Keratinocyte (primary cell): Measurements from ENCODE around the gene BMPER. TPM values are rescaled to one million over a fixed set of nuclear protein-coding genes. Genes with fewer than 3 reads are reported as not detected.

Experiments used
- DNase-seq: peaks from one replicate; pipeline ENCODE4 v3.0.0-alpha.2; 2011; ENCODE audit warnings: low read depth, missing footprints, low spot score
- FAIRE-seq: peaks from 2 replicates; lab custom pipeline; 2011; peaks lifted over from hg19 to GRCh38; lab: Jason Lieb, UNC
- H2AFZ ChIP-seq: 2 replicates; pipeline ENCODE4 v1.6.0; 2012; ENCODE audit warnings: low read length, control low read depth, inconsistent platforms; ENCODE audit not compliant: control insufficient read depth
- H3K27ac ChIP-seq: 2 replicates; pipeline ENCODE4 v1.5.1; 2011; ENCODE audit warnings: low read length; ENCODE audit not compliant: control insufficient read depth, insufficient read depth
- H3K27me3 ChIP-seq: 3 replicates; pipeline ENCODE4 v1.6.0; 2011; ENCODE audit warnings: low read length; ENCODE audit not compliant: control insufficient read depth, insufficient read depth; ENCODE audit errors: extremely low read depth
- H3K36me3 ChIP-seq, 2 experiments: 2 replicates in 1 of 2; 3 replicates in 1 of 2; pipeline ENCODE4 v1.5.1; 2011; ENCODE audit warnings: low read length in 2 of 2, mild to moderate bottlenecking in 1 of 2; ENCODE audit not compliant: control insufficient read depth in 2 of 2, insufficient read depth in 2 of 2; ENCODE audit errors: extremely low read depth in 1 of 2
- H3K4me1 ChIP-seq: 3 replicates; pipeline ENCODE4 v1.5.1; 2011; ENCODE audit warnings: low read length; ENCODE audit not compliant: control insufficient read depth, insufficient read depth; ENCODE audit errors: extremely low read depth
- H3K4me2 ChIP-seq: 3 replicates; pipeline ENCODE4 v1.6.0; 2011; ENCODE audit warnings: low read depth, low read length; ENCODE audit not compliant: control insufficient read depth, insufficient read depth; ENCODE audit errors: extremely low read depth
- H3K4me3 ChIP-seq, 3 experiments: fragments of 200-600 bp in 1 of 3; sonication (generic) in 1 of 3; 2 replicates in 2 of 3; 3 replicates in 1 of 3; pipeline ENCODE4 v1.5.1; 2011 to 2016; ENCODE audit warnings: low read length in 3 of 3, mild to moderate bottlenecking in 3 of 3, control low read depth in 2 of 3, inconsistent platforms in 1 of 3, low read depth in 1 of 3, mixed read lengths in 1 of 3, mixed run types in 1 of 3, moderate library complexity in 1 of 3; ENCODE audit not compliant: control insufficient read depth in 2 of 3, insufficient read depth in 2 of 3; ENCODE audit errors: extremely low read depth in 1 of 3
- H3K79me2 ChIP-seq: 2 replicates; pipeline ENCODE4 v1.6.0; 2012; ENCODE audit warnings: low read length; ENCODE audit not compliant: control insufficient read depth, insufficient read depth
- H3K9ac ChIP-seq: 3 replicates; pipeline ENCODE4 v1.6.0; 2011; ENCODE audit warnings: low read length; ENCODE audit not compliant: control insufficient read depth, insufficient read depth; ENCODE audit errors: extremely low read depth
- H3K9me1 ChIP-seq: 3 replicates; pipeline ENCODE4 v1.6.0; 2011; ENCODE audit warnings: low read length; ENCODE audit not compliant: control insufficient read depth, insufficient read depth; ENCODE audit errors: extremely low read depth
- H3K9me3 ChIP-seq: 2 replicates; pipeline ENCODE4 v1.5.1; 2012; ENCODE audit warnings: low read depth, low read length; ENCODE audit not compliant: control insufficient read depth
- H4K20me1 ChIP-seq: 3 replicates; pipeline ENCODE4 v1.6.0; 2011; ENCODE audit warnings: low read length; ENCODE audit not compliant: control insufficient read depth, insufficient read depth; ENCODE audit errors: extremely low read depth
- EZH2 ChIP-seq: IDR thresholded peaks from one replicate; pipeline ENCODE4 v1.6.1; 2012; ENCODE audit warnings: inconsistent platforms, mild to moderate bottlenecking, low read length, moderate library complexity
- dilution Hi-C: fragments of 300-500 bp; cut with MboI; formaldehyde crosslinking; loops from one replicate; pipeline ENCODE4 v1.7.0; 2020; ENCODE audit warnings: low sequenced_read_pairs; ENCODE audit not compliant: extremely low pct_ligation_motif_present
- polyA plus RNA-seq, 5 experiments: library from polyadenylated mRNA; depleted of rRNA in 3 of 5; stranded (reverse) in 3 of 5; stranded (forward) in 1 of 5; unstranded in 1 of 5; fragments of >200 nt; gene quantifications; 1 replicate in 1 of 5; 2 replicates in 3 of 5; 3 replicates in 1 of 5; pipeline versions ENCODE4 v1.2.1 to v1.2.3, GENCODE V29; 2011 to 2012; ENCODE audit warnings: missing spikeins in 2 of 5, low read depth in 1 of 5, low replicate concordance in 1 of 5
- TF ChIP-seq, protein P1 (sequence below), 3 experiments: IDR thresholded peaks in 1 of 3; conservative IDR thresholded peaks in 1 of 3; optimal IDR thresholded peaks in 1 of 3; 2 replicates in 2 of 3; 3 replicates in 1 of 3; pipeline versions ENCODE3 to v1.5.1; 2011; ENCODE audit warnings: low read length in 3 of 3, mild to moderate bottlenecking in 3 of 3, moderate library complexity in 2 of 3, control low read depth in 1 of 3, inconsistent platforms in 1 of 3; ENCODE audit not compliant: insufficient read depth in 2 of 3; ENCODE audit errors: extremely low read depth in 1 of 3

Gene BMPER
- polyA plus RNA-seq, 1 donor (not counting 4 experiments of a cell fraction or from before 2014, with no cell fraction given): 0.67 TPM

DNA sequence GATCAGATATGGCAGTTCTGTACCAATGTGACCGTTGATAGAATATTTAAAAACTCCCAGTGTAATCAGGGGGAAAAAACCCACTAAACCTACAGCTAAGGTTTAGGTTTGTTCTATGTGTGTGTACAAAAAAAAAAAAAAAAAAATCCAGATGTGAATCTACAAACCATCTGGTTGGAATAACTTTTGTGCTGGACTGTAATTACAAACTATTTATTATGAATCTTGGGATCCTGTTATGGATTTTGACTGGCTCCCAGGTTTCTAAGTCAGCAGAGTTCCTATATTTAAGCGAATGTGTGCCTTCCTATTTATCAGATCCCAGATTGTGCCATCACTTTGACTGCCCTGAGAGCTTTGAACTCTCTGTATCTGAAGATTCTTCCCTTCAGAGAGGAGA, 29.1 kb downstream of the BMPER start:
- Histone ChIP-seq H3K27ac (no peak overlapping the region), H3K4me1 (peaks cover 16% of the 10 kb centered on the region), H2AFZ (no peak overlapping the region), H3K9me1 (no peaks in the 10 kb centered on the region), H3K9me3 (no peaks in the 10 kb centered on the region), H3K36me3 (no peaks in the 10 kb centered on the region), H3K4me3 (no peak overlapping the region), H4K20me1 (no peaks in the 10 kb centered on the region), H3K79me2 (no peaks in the 10 kb centered on the region), H3K9ac (no peak overlapping the region), H3K4me2 (no peak overlapping the region), H3K27me3 (no peaks in the 10 kb centered on the region)
- no peak for TF ChIP-seq EZH2
- TF ChIP-seq, protein P1, sequence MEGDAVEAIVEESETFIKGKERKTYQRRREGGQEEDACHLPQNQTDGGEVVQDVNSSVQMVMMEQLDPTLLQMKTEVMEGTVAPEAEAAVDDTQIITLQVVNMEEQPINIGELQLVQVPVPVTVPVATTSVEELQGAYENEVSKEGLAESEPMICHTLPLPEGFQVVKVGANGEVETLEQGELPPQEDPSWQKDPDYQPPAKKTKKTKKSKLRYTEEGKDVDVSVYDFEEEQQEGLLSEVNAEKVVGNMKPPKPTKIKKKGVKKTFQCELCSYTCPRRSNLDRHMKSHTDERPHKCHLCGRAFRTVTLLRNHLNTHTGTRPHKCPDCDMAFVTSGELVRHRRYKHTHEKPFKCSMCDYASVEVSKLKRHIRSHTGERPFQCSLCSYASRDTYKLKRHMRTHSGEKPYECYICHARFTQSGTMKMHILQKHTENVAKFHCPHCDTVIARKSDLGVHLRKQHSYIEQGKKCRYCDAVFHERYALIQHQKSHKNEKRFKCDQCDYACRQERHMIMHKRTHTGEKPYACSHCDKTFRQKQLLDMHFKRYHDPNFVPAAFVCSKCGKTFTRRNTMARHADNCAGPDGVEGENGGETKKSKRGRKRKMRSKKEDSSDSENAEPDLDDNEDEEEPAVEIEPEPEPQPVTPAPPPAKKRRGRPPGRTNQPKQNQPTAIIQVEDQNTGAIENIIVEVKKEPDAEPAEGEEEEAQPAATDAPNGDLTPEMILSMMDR (optimal IDR thresholded peaks at IDR 0.05 in 1 of 3, IDR thresholded peaks at IDR 0.05 in 1 of 3, conservative IDR thresholded peaks at IDR 0.05 in 1 of 3; ENCODE audit: extremely low read depth in 1 of 3, insufficient read depth in 2 of 3, low read length in 3 of 3): no peak
- dilution Hi-C loops: no loop called here
- DNase-seq: no peak
- no peak for FAIRE-seq

DNA sequence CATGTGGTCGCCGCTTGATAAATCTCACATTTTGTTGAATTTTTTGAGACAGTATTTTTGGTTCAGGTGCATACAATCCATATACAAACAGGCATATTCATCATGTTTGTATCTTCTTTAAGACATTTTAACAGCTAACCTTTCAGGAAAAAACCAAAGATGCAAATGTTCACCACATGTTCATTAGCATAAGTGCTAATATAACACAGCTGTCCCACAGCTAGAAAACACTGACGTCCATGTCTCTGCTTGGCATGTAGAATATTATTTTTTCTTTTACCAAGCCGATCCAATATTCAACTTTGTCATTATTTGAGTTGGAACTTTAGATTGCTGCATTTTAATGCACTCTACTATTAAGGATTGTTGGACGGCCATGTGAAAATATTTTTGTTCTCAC, 31.2 kb downstream of the BMPER start:
- H2AFZ ChIP-seq: no peak overlapping the region
- no peaks in the 10 kb centered on the region for H4K20me1 ChIP-seq
- H3K79me2 ChIP-seq: no peaks in the 10 kb centered on the region
- H3K27me3 ChIP-seq: no peaks in the 10 kb centered on the region
- no peak overlapping the region for H3K4me2 ChIP-seq
- H3K27ac ChIP-seq: no peak overlapping the region
- FAIRE-seq (no peak), DNase-seq (no peak)
- H3K9ac ChIP-seq: no peak overlapping the region
- dilution Hi-C loops: no loop called here
- no peak overlapping the region for H3K4me3 ChIP-seq
- no peaks in the 10 kb centered on the region for H3K36me3 ChIP-seq
- no peaks in the 10 kb centered on the region for H3K9me1 ChIP-seq
- no peaks in the 10 kb centered on the region for H3K9me3 ChIP-seq
- peaks cover 16% of the 10 kb centered on the region for H3K4me1 ChIP-seq
- TF ChIP-seq EZH2: no peak
- TF ChIP-seq, protein P1 (optimal IDR thresholded peaks at IDR 0.05 in 1 of 3, IDR thresholded peaks at IDR 0.05 in 1 of 3, conservative IDR thresholded peaks at IDR 0.05 in 1 of 3; ENCODE audit: extremely low read depth in 1 of 3, insufficient read depth in 2 of 3, low read length in 3 of 3): no peak
